NB4 (cell line): Measurements from ENCODE around the gene GABBR2.

Source experiments
- DNase-seq: peaks from one replicate; pipeline ENCODE4 v3.0.0; 2010; ENCODE audit warnings: low read depth
- H3K4me3 ChIP-seq: one replicate; pipeline ENCODE4 v1.5.1; 2011; ENCODE audit warnings: mild to moderate bottlenecking, low read depth, low read length, moderate library complexity
- MAX ChIP-seq: IDR thresholded peaks from 2 replicates; pipeline ENCODE4 v1.6.1; 2011; ENCODE audit warnings: low read depth, low read length
- MYC ChIP-seq: IDR thresholded peaks from 2 replicates; pipeline ENCODE4 v1.6.1; 2011; ENCODE audit warnings: low read depth, low read length
- POLR2A ChIP-seq: IDR thresholded peaks from 2 replicates; pipeline ENCODE4 v1.6.1; 2011; ENCODE audit warnings: mild to moderate bottlenecking; ENCODE audit not compliant: insufficient read length; ENCODE audit errors: extremely low read depth
- TF ChIP-seq, protein P1 (sequence below): IDR thresholded peaks from one replicate; pipeline ENCODE4 v1.5.1; 2012; ENCODE audit warnings: low read depth, low read length

GABBR2 gene

DNA sequence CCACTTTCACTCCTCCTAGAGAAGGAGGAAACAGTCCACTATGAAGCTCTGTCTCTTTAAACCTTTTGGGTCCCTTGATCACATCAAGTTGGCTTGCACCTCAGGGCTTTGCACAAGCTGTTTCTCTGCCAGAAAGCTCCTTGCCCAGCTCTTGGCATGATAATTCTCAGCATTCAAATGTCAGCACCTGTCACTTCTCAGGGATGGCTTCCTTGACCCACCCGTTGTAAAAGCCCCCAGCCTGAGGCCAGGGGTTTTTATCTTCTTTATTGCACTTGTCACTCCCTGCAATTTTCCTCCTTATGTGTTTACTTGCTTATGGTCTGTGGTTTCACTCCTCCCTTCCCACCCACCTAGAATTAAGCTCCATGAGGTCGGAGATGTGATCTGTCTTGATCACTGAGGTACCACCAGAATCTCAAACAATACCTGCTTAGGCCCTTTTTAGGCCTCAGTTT lies 252.6 kb downstream of the GABBR2 start:
- H3K4me3 ChIP-seq: no peak overlapping the region
- no peak for TF ChIP-seq MAX
- TF ChIP-seq MYC: no peak
- no peak for TF ChIP-seq POLR2A
- TF ChIP-seq, protein P1, sequence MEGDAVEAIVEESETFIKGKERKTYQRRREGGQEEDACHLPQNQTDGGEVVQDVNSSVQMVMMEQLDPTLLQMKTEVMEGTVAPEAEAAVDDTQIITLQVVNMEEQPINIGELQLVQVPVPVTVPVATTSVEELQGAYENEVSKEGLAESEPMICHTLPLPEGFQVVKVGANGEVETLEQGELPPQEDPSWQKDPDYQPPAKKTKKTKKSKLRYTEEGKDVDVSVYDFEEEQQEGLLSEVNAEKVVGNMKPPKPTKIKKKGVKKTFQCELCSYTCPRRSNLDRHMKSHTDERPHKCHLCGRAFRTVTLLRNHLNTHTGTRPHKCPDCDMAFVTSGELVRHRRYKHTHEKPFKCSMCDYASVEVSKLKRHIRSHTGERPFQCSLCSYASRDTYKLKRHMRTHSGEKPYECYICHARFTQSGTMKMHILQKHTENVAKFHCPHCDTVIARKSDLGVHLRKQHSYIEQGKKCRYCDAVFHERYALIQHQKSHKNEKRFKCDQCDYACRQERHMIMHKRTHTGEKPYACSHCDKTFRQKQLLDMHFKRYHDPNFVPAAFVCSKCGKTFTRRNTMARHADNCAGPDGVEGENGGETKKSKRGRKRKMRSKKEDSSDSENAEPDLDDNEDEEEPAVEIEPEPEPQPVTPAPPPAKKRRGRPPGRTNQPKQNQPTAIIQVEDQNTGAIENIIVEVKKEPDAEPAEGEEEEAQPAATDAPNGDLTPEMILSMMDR: no peak
- no peak for DNase-seq

DNA sequence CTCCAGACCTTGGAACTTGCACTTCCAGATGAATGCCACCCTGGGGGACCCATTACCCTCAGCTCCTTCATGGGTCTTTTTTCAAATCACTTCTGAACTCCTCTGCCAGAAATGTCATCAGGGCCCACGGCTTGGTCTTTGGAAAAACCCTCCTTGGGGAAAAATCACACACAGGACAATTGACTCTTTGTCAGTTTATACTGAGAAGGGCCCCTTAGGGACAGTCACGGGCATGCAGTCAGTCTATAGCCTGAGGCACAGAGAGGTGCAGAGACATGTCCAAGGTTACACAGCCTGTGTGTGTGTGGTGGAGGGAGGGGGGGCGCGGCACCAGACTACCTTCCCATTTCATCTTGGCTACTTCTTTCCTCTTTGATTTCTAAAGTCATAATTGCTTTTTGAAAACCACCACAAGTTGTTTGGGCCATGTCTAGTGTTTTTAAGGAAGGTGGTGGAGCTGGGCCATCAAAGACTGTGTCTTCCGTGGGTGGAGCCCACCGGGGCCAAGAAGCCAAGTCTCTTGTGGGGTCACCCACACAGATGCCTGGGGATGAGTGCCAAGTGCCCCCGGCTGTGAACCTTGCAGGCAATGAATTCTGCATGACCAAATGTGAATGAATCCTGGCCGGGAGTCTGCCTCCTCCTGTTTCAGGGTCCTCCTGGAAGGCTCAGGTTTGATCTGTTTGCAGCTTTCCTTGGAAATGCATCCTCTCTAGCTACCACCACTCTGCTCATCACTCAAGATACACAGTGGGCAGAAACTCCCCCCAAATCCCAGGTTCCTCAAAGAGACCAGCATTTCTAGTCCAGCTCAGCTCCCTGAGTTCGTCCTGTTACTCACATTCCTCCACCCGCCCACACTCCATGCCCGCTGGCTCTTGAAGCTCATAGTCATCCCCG lies 253.2 kb downstream of the GABBR2 start:
- H3K4me3 ChIP-seq: no peak overlapping the region
- TF ChIP-seq, protein P1: no peak
- TF ChIP-seq POLR2A (no peak), MAX (no peak), MYC (no peak)
- DNase-seq: no peak

GRCh38 chr9:98453589-98454311 lies 255.0 kb downstream of the GABBR2 start:
- TF ChIP-seq MYC: no peak
- no peak for TF ChIP-seq MAX
- TF ChIP-seq, protein P1: no peak
- no peak for TF ChIP-seq POLR2A
- DNase-seq: no peak

GRCh38 chr9:98451576-98451975 lies 257.2 kb downstream of the GABBR2 start:
- no peak overlapping the region for H3K4me3 ChIP-seq
- no peak for TF ChIP-seq MYC
- no peak for TF ChIP-seq MAX
- no peak for TF ChIP-seq POLR2A
- TF ChIP-seq, protein P1: no peak
- DNase-seq: no peak

More at GRCh38 chr9:98453589-98454311, 255.0 kb downstream of the GABBR2 start:
- H3K4me3 ChIP-seq: no peak overlapping the region

DNA sequence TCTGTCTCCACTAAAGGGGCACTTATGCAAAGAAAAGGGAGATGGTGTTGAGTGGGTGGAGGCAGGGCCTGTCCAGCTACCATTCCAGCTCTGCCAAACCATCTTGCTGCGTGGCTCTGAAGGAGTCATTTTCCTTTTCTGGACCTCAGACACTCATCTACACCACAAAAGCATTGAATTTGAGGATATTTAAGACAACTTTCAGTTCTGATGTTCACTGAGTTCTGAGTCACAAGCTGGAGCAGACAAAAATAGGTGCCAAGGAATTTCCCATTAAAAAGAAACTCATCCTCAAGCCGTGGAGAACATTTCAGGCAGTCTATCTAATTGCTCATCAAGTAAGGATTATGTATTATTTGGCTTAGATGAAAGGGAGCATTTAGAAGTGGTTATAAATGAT lies 258.2 kb downstream of the GABBR2 start:
- TF ChIP-seq MAX: no peak
- TF ChIP-seq, protein P1: no peak
- TF ChIP-seq MYC: no peak
- TF ChIP-seq POLR2A: no peak
- DNase-seq: no peak
- no peak overlapping the region for H3K4me3 ChIP-seq
